ENCODE measurements around the gene TMEM178A.
"Not testable (repeated sequence)": the region's sequence is repeated elsewhere in the genome, so short reads cannot be mapped to it uniquely, and the experiment has no call there.

The TMEM178A gene

DNA sequence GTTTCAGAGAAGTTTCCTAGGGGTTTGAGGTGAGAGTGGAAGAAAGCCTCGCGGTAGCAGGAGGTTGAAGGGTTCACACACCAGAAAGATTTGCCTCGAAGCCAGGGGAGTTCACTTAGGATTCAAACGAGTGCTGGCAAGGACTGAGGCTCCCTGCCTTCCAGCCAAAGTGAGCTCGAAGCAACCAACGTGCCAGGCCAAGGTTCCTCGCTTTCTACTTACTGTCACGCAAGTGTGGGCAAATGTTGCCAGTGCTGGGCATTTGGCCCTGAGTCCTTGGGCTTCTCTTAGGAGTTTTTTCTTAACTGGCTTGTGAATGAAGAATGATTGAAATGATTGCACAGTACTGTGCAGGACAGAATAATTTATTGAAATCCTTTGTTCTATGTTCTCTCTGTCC, 53.6 kb downstream of the TMEM178A start:
- Histone ChIP-seq H3K9ac (ENCODE audit: low read depth, low read length) (no peak overlapping the region), H3K4me3 (ENCODE audit: low read length) (no peak overlapping the region), H3K36me3 (ENCODE audit: insufficient read depth, low read length) (no peaks in the 10 kb centered on the region), H3K27me3 (ENCODE audit: control insufficient read depth, insufficient read depth, low read length) (no peaks in the 10 kb centered on the region), H3K9me3 (replicated peaks; ENCODE audit: low read length) (no peaks in the 10 kb centered on the region), H3K4me2 (ENCODE audit: low read length) (no peak overlapping the region), H3K4me1 (ENCODE audit: control insufficient read depth, insufficient read depth, low read length) (peaks cover 13% of the 10 kb centered on the region)

DNA sequence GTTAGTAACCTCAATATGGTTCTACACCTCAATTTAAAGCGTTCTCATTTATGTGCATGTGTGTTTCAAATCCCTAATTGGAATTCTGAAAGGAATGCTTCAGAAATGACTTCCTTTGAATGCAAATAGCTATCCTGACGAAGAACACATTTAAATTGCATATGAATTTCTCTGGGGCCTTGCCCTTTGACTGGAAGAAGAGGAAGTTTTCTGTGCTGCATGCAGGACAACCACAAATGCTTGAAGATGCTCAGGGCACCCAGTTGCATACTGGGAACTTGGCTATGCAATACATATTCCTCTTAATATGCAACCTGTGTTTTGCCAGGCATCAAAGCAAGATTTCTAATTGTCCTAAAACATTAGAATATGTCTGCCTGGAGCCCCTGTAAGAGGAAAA, 55.3 kb downstream of the TMEM178A start:
- Histone ChIP-seq H3K4me2 (ENCODE audit: low read length) (no peak overlapping the region), H3K4me3 (ENCODE audit: low read length) (no peak overlapping the region), H3K36me3 (ENCODE audit: insufficient read depth, low read length) (no peaks in the 10 kb centered on the region), H3K27me3 (ENCODE audit: control insufficient read depth, insufficient read depth, low read length) (no peaks in the 10 kb centered on the region), H3K9ac (ENCODE audit: low read depth, low read length) (no peak overlapping the region), H3K4me1 (ENCODE audit: control insufficient read depth, insufficient read depth, low read length) (peaks cover 24% of the 10 kb centered on the region), H3K9me3 (replicated peaks; ENCODE audit: low read length) (no peaks in the 10 kb centered on the region)

- Histone ChIP-seq H3K9ac (ENCODE audit: low read depth, low read length) (no peak overlapping the region), H3K9me3 (replicated peaks; ENCODE audit: low read length) (no peaks in the 10 kb centered on the region), H3K4me2 (ENCODE audit: low read length) (no peak overlapping the region), H3K27me3 (ENCODE audit: control insufficient read depth, insufficient read depth, low read length) (no peaks in the 10 kb centered on the region), H3K36me3 (ENCODE audit: insufficient read depth, low read length) (no peaks in the 10 kb centered on the region), H3K4me3 (ENCODE audit: low read length) (no peak overlapping the region), H3K4me1 (ENCODE audit: control insufficient read depth, insufficient read depth, low read length) (peaks cover 22% of the 10 kb centered on the region)
Observed at GRCh38 chr2:39723497-39723896, 57.8 kb downstream of the TMEM178A start.

DNA sequence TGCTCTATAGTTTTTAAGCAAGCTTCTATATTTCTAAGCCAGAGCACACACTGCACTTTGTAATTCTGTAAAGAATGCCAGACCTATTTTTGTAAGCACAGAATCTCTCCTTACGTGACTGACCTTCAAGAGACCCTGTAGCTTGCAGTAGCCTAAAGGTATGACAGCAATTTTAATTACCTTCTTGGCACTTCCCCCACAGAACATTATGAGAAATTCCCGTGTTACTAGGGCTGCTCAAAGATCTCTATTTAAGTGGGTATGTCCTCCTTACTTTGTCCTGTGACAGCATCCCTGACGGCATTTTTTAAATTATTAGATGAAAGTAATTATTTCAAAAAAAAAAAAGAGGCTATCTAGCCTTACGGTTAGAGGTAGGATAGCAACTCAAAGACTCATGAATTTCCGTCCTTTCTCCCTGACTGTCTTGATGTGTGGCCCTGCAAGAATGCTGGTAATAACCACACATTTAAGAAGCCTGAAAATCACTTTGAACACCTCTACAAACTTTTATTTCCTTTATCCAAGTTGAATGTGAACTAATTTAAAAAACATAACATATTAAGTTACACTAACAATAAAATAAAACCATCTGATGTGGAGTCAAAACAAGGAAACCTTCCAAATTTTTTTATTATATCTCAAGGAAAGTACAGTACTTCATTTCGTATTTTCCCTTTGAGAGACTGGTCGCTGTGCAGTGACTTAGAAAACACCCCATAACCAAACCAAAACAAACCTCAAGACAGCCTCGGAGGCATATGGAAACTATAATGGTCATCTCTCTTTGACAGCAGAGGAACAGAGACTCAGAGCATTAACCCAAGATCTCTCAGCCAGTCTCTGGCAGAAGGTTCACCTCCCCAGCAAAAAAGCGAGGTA, 58.5 kb downstream of the TMEM178A start:
- Histone ChIP-seq H3K4me1 (ENCODE audit: control insufficient read depth, insufficient read depth, low read length) (peaks cover 16% of the 10 kb centered on the region), H3K9ac (ENCODE audit: low read depth, low read length) (no peak overlapping the region), H3K4me3 (ENCODE audit: low read length) (no peak overlapping the region), H3K9me3 (replicated peaks; ENCODE audit: low read length) (no peaks in the 10 kb centered on the region), H3K27me3 (ENCODE audit: control insufficient read depth, insufficient read depth, low read length) (no peaks in the 10 kb centered on the region), H3K36me3 (ENCODE audit: insufficient read depth, low read length) (no peaks in the 10 kb centered on the region), H3K4me2 (ENCODE audit: low read length) (no peak overlapping the region)

GRCh38 chr2:39724828-39725144, 59.1 kb downstream of the TMEM178A start:
- no peak overlapping the region for H3K4me2 ChIP-seq (ENCODE audit: low read length)
- peaks cover 16% of the 10 kb centered on the region for H3K4me1 ChIP-seq (ENCODE audit: control insufficient read depth, insufficient read depth, low read length)
- no peak overlapping the region for H3K4me3 ChIP-seq (ENCODE audit: low read length)
- H3K36me3 ChIP-seq (ENCODE audit: insufficient read depth, low read length): no peaks in the 10 kb centered on the region
- no peaks in the 10 kb centered on the region for H3K27me3 ChIP-seq (ENCODE audit: control insufficient read depth, insufficient read depth, low read length)
- H3K9me3 ChIP-seq (replicated peaks; ENCODE audit: low read length): no peaks in the 10 kb centered on the region
- H3K9ac ChIP-seq (ENCODE audit: low read depth, low read length): no peak overlapping the region

DNA sequence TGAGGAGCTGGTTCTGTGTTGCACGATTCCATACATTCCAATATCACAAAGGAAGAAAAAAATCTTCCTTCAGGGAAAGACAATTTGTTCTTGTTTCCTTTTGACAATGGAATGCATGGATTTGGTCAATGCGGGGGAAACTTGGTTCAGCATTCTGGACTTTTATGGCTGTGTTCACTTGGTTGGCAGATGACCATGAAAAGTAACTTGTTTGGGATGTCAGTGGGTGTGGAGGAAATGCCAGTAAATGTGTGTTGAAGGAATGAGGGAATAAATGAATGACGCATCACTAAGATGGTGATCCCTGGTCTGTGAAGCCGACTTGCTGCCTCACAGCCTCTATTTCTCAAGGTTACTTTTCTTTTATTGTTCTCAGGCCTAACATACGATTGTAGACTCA, 59.7 kb downstream of the TMEM178A start:
- Histone ChIP-seq H3K9ac (ENCODE audit: low read depth, low read length) (no peak overlapping the region), H3K4me2 (ENCODE audit: low read length) (no peak overlapping the region), H3K27me3 (ENCODE audit: control insufficient read depth, insufficient read depth, low read length) (no peaks in the 10 kb centered on the region), H3K9me3 (replicated peaks; ENCODE audit: low read length) (no peaks in the 10 kb centered on the region), H3K4me1 (ENCODE audit: control insufficient read depth, insufficient read depth, low read length) (peaks cover 16% of the 10 kb centered on the region), H3K36me3 (ENCODE audit: insufficient read depth, low read length) (no peaks in the 10 kb centered on the region), H3K4me3 (ENCODE audit: low read length) (no peak overlapping the region)

- H3K4me3 ChIP-seq (ENCODE audit: low read length); H3K27me3 ChIP-seq (ENCODE audit: control insufficient read depth, insufficient read depth, low read length); H3K9ac ChIP-seq (ENCODE audit: low read depth, low read length); H3K4me2 ChIP-seq (ENCODE audit: low read length); H3K36me3 ChIP-seq (ENCODE audit: insufficient read depth, low read length); H3K9me3 ChIP-seq (replicated peaks; ENCODE audit: low read length): not testable (repeated sequence)
- H3K4me1 ChIP-seq (ENCODE audit: control insufficient read depth, insufficient read depth, low read length): peaks cover 19% of the 10 kb centered on the region
Observed at GRCh38 chr2:39728085-39728484, 62.4 kb downstream of the TMEM178A start.

DNA sequence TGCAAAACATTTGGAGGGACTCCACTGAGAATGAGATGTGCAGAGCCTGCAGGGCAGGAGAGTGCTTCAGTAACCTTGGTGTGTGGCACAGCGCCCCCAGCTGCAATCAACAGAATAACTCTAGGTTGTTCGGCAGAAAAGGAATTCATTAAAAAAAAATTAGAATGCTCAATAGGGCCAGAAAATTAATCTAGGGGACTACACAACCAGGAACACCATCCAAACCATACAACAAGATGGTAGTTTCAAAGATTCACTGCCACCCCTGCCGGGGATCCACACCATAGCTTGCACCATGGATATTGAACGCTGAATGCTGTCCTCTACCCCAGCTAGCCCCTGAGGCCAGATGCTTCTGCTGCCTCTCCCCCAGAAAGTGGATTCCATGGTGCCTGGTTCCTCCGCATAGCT, 63.2 kb downstream of the TMEM178A start:
- Histone ChIP-seq H3K4me2 (ENCODE audit: low read length) (no peak overlapping the region), H3K36me3 (ENCODE audit: insufficient read depth, low read length) (no peaks in the 10 kb centered on the region), H3K4me3 (ENCODE audit: low read length) (no peak overlapping the region), H3K9me3 (replicated peaks; ENCODE audit: low read length) (no peaks in the 10 kb centered on the region), H3K27me3 (ENCODE audit: control insufficient read depth, insufficient read depth, low read length) (no peaks in the 10 kb centered on the region), H3K4me1 (ENCODE audit: control insufficient read depth, insufficient read depth, low read length) (peaks cover 14% of the 10 kb centered on the region), H3K9ac (ENCODE audit: low read depth, low read length) (no peak overlapping the region)

DNA sequence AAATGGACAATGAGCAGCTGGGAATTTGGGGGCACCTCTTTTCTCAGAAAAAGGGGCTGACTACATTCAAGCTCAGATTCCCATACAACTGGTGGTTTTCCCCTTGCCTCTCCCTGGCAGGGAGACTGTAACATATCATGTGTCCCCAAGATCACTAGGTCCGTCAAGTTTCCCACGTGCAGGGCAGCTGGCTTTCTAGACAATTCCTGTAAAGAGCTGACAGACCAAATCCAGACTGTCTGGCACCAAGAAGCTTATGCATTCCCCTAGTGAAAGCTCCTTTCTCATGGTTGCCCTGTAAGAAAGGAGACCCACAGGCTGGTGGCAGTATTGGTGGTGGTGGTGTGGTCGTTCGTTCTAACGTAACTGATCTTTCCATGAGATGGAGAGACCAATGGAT, 64.6 kb downstream of the TMEM178A start:
- no peaks in the 10 kb centered on the region for H3K9me3 ChIP-seq (replicated peaks; ENCODE audit: low read length)
- H3K4me2 ChIP-seq (ENCODE audit: low read length): no peak overlapping the region
- H3K9ac ChIP-seq (ENCODE audit: low read depth, low read length): no peak overlapping the region
- H3K4me3 ChIP-seq (ENCODE audit: low read length): no peak overlapping the region
- H3K36me3 ChIP-seq (ENCODE audit: insufficient read depth, low read length): peaks cover 10% of the 10 kb centered on the region
- peaks cover 12% of the 10 kb centered on the region for H3K4me1 ChIP-seq (ENCODE audit: control insufficient read depth, insufficient read depth, low read length)
- H3K27me3 ChIP-seq (ENCODE audit: control insufficient read depth, insufficient read depth, low read length): no peaks in the 10 kb centered on the region

DNA sequence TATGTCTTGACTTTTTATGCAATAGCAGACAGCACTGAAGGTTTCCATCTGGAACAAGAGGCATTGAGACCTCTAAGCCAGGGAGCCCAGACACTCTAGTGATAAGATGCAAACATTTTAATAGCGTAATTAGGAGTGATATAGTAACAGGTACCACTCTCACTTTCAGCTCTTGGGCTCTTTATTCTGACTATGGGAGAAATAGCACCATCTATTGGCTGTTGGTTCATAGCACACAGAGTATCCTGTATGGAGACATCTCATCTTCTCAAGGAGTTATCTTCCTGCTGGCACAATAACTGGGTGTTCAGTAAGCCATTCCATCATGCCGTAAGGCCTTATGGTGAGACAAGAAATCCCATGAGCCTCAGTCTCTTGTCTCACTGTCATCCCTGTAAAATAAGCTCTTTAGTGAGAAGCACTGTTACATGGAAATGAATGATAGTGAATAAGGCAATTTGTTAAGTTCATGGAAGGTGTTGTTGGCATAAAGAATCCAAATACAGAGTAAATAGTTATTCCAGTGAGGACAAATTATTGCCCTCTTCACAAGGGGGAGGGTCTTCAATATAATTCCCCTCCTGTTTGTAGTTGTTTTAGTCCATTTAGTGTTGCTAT, 65.1 kb downstream of the TMEM178A start:
- Histone ChIP-seq H3K36me3 (ENCODE audit: insufficient read depth, low read length) (peaks cover 10% of the 10 kb centered on the region), H3K9me3 (replicated peaks; ENCODE audit: low read length) (no peaks in the 10 kb centered on the region), H3K4me1 (ENCODE audit: control insufficient read depth, insufficient read depth, low read length) (peaks cover 12% of the 10 kb centered on the region), H3K27me3 (ENCODE audit: control insufficient read depth, insufficient read depth, low read length) (no peaks in the 10 kb centered on the region), H3K9ac (ENCODE audit: low read depth, low read length) (no peak overlapping the region), H3K4me3 (ENCODE audit: low read length) (no peak overlapping the region), H3K4me2 (ENCODE audit: low read length) (no peak overlapping the region)

GRCh38 chr2:39731546-39731945, 65.8 kb downstream of the TMEM178A start:
- no peak overlapping the region for H3K4me2 ChIP-seq (ENCODE audit: low read length)
- H3K36me3 ChIP-seq (ENCODE audit: insufficient read depth, low read length): peaks cover 10% of the 10 kb centered on the region
- no peak overlapping the region for H3K9ac ChIP-seq (ENCODE audit: low read depth, low read length)
- H3K9me3 ChIP-seq (replicated peaks; ENCODE audit: low read length): no peaks in the 10 kb centered on the region
- H3K27me3 ChIP-seq (ENCODE audit: control insufficient read depth, insufficient read depth, low read length): no peaks in the 10 kb centered on the region
- peaks cover 19% of the 10 kb centered on the region for H3K4me1 ChIP-seq (ENCODE audit: control insufficient read depth, insufficient read depth, low read length)
- H3K4me3 ChIP-seq (ENCODE audit: low read length): no peak overlapping the region

- H3K9me3 ChIP-seq (replicated peaks; ENCODE audit: low read length): no peaks in the 10 kb centered on the region
- H3K27me3 ChIP-seq (ENCODE audit: control insufficient read depth, insufficient read depth, low read length): no peaks in the 10 kb centered on the region
- H3K4me2 ChIP-seq (ENCODE audit: low read length): no peak overlapping the region
- peaks cover 10% of the 10 kb centered on the region for H3K36me3 ChIP-seq (ENCODE audit: insufficient read depth, low read length)
- no peak overlapping the region for H3K4me3 ChIP-seq (ENCODE audit: low read length)
- H3K4me1 ChIP-seq (ENCODE audit: control insufficient read depth, insufficient read depth, low read length): peaks cover 26% of the 10 kb centered on the region
- H3K9ac ChIP-seq (ENCODE audit: low read depth, low read length): no peak overlapping the region
Observed at GRCh38 chr2:39732482-39732881, 66.8 kb downstream of the TMEM178A start.

Measured in skeletal muscle satellite cell (primary cell).